IMR-90 (cell line): ENCODE data around the gene DYNLT2. TPM values are rescaled to one million over a fixed set of nuclear protein-coding genes. Genes with fewer than 3 reads are reported as not detected.
"Not testable (repeated sequence)": the region's sequence is repeated elsewhere in the genome, so short reads cannot be mapped to it uniquely, and the experiment has no call there.

Experiments
- ATAC-seq: fragments of 200-7000 bp; cut with Tn5 transposase; 2 replicates; pipeline ENCODE4 v1.9.1; 2020; ENCODE audit warnings: low read depth, mild to moderate bottlenecking, moderate library complexity
- BruUV-seq: library from RNA; stranded (reverse); fragments of 400-500 nt; replicated peaks from 2 replicates; lab custom pipeline; 2021; lab: Mats Ljungman, UMichigan
- CTCF ChIA-PET: fragments of 300-600 bp; formaldehyde crosslinking; extraction: SDS; loops from one replicate; lab custom pipeline; 2021; ENCODE audit warnings: antibody characterized with exemption; lab: Yijun Ruan, JAX
- POLR2A ChIA-PET: fragments of 300-600 bp; sonication (Branson Sonifier 250); formaldehyde crosslinking; loops from one replicate; lab custom pipeline; 2022; ENCODE audit warnings: antibody characterized with exemption; ENCODE audit not compliant: unreplicated experiment; lab: Charles Lee
- DNase-seq: peaks from one replicate; pipeline ENCODE4 v3.0.0; 2013
- H2AFZ ChIP-seq: replicated peaks from 2 replicates; pipeline ENCODE3; 2013; ENCODE audit warnings: low read length, mild to moderate bottlenecking; ENCODE audit not compliant: poor library complexity
- H2AK5ac ChIP-seq: 2 replicates; pipeline ENCODE4 v1.6.1; 2013; ENCODE audit warnings: low read depth, low read length, inconsistent platforms
- H2AK9ac ChIP-seq: replicated peaks from 2 replicates; pipeline ENCODE3; 2013; ENCODE audit warnings: mild to moderate bottlenecking, low read depth, low read length, moderate library complexity; ENCODE audit not compliant: poor library complexity
- H2BK120ac ChIP-seq: 2 replicates; pipeline ENCODE4 v1.6.1; 2013; ENCODE audit warnings: low read depth, low read length, inconsistent platforms
- H2BK15ac ChIP-seq: 3 replicates; pipeline ENCODE4 v1.6.1; 2013; ENCODE audit warnings: low read depth, low read length, inconsistent platforms
- H2BK20ac ChIP-seq: 2 replicates; pipeline ENCODE4 v1.6.1; 2013; ENCODE audit warnings: low read depth, mild to moderate bottlenecking, inconsistent platforms, low read length, moderate library complexity
- H2BK5ac ChIP-seq: 2 replicates; pipeline ENCODE4 v1.6.1; 2013; ENCODE audit warnings: mild to moderate bottlenecking, low read depth, low read length, inconsistent platforms; ENCODE audit not compliant: poor library complexity, severe bottlenecking
- H3K14ac ChIP-seq: replicated peaks from 2 replicates; pipeline ENCODE4 v1.6.1; 2013; ENCODE audit warnings: low read depth, low read length, inconsistent platforms
- H3K18ac ChIP-seq: 2 replicates; pipeline ENCODE4 v1.6.1; 2013; ENCODE audit warnings: low read depth, low read length, control low read depth
- H3K23ac ChIP-seq: 2 replicates; pipeline ENCODE4 v1.6.1; 2013; ENCODE audit warnings: low read depth, low read length, inconsistent platforms
- H3K27ac ChIP-seq: 2 replicates; pipeline ENCODE4 v1.5.1; 2013; ENCODE audit warnings: mild to moderate bottlenecking, control low read depth, low read length; ENCODE audit not compliant: insufficient read depth
- H3K27me3 ChIP-seq: 2 replicates; pipeline ENCODE4 v1.6.1; 2013; ENCODE audit warnings: low read length; ENCODE audit not compliant: control insufficient read depth, insufficient read depth
- H3K36me3 ChIP-seq: 2 replicates; pipeline ENCODE4 v1.6.1; 2013; ENCODE audit warnings: low read length, mixed read lengths; ENCODE audit not compliant: control insufficient read depth, insufficient read depth
- H3K4ac ChIP-seq: 2 replicates; pipeline ENCODE4 v1.6.1; 2013; ENCODE audit warnings: low read depth, low read length, inconsistent platforms
- H3K4me1 ChIP-seq: 2 replicates; pipeline ENCODE4 v1.6.1; 2013; ENCODE audit warnings: low read length, mixed read lengths; ENCODE audit not compliant: control insufficient read depth, insufficient read depth
- H3K4me2 ChIP-seq: 2 replicates; pipeline ENCODE4 v1.6.1; 2013; ENCODE audit warnings: low read depth, mild to moderate bottlenecking, control low read depth, low read length, moderate library complexity
- H3K4me3 ChIP-seq: 2 replicates; pipeline ENCODE4 v1.5.1; 2013; ENCODE audit warnings: low read depth, mild to moderate bottlenecking, control low read depth, low read length, moderate library complexity; ENCODE audit not compliant: insufficient read depth
- H3K56ac ChIP-seq: 2 replicates; pipeline ENCODE4 v1.6.1; 2013; ENCODE audit warnings: low read length, inconsistent platforms; ENCODE audit not compliant: insufficient read depth; ENCODE audit errors: extremely low read depth
- H3K79me1 ChIP-seq, 2 experiments: 2 replicates each; pipeline ENCODE4 v1.6.1; 2013; ENCODE audit warnings: low read length in 2 of 2, inconsistent platforms in 1 of 2, low read depth in 1 of 2
- H3K9ac ChIP-seq: 2 replicates; pipeline ENCODE4 v1.6.1; 2013; ENCODE audit warnings: low read depth, low read length, control low read depth
- H3K9me1 ChIP-seq: 2 replicates; pipeline ENCODE4 v1.6.1; 2013; ENCODE audit warnings: low read length, inconsistent platforms; ENCODE audit not compliant: insufficient read depth
- H3K9me3 ChIP-seq: 2 replicates; pipeline ENCODE4 v1.6.1; 2013; ENCODE audit warnings: low read length; ENCODE audit not compliant: control insufficient read depth, insufficient read depth
- H4K20me1 ChIP-seq: 2 replicates; pipeline ENCODE4 v1.6.1; 2013; ENCODE audit warnings: low read length, inconsistent platforms; ENCODE audit not compliant: insufficient read depth
- H4K5ac ChIP-seq: 2 replicates; pipeline ENCODE4 v1.6.1; 2013; ENCODE audit warnings: mild to moderate bottlenecking, low read depth, low read length, control low read depth
- H4K8ac ChIP-seq, 2 experiments: 2 replicates each; pipeline ENCODE4 v1.6.1; 2013; ENCODE audit warnings: low read depth in 2 of 2, low read length in 2 of 2, control low read depth in 1 of 2, inconsistent platforms in 1 of 2
- H4K91ac ChIP-seq: 2 replicates; pipeline ENCODE4 v1.6.1; 2013; ENCODE audit warnings: low read depth, low read length, inconsistent platforms; ENCODE audit not compliant: insufficient read depth
- CTCF ChIP-seq: conservative IDR thresholded peaks from 2 replicates; pipeline ENCODE4 v1.5.1; 2012; ENCODE audit warnings: mild to moderate bottlenecking, low read depth, low read length, improper control_type of control experiment
- RAD21 ChIP-seq: IDR thresholded peaks from 2 replicates; pipeline ENCODE4 v1.6.1; 2012; ENCODE audit warnings: low read length, improper control_type of control experiment
- WGBS, 2 experiments: methylation state at CpG; one replicate each; pipeline versions ENCODE4 v1.1.5 to v1.1.7; 2013; ENCODE audit warnings: missing lambda C conversion rate in 2 of 2; ENCODE audit not compliant: insufficient read length in 1 of 2; ENCODE audit errors: extremely low coverage in 2 of 2; 5-methylcytosine and 5-hydroxymethylcytosine counted together
- dilution Hi-C: fragments of 300-500 bp; cut with HindIII; formaldehyde crosslinking; loops from one replicate; pipeline ENCODE4 v1.14.3; 2018; ENCODE audit warnings: low sequenced_read_pairs; ENCODE audit not compliant: unreplicated experiment
- in situ Hi-C: fragments of 300-500 bp; cut with MboI; formaldehyde crosslinking; loops from 3 replicates; pipeline ENCODE4 v1.14.3; 2019; ENCODE audit warnings: low sequenced_read_pairs, inconsistent platforms, mixed read lengths
- intact Hi-C: fragments of 100-400 bp; cut with micrococcal nuclease; formaldehyde crosslinking; loops from 2 replicates; pipeline ENCODE4 v1.10.0; 2022
- polyA plus RNA-seq, 3 experiments: library from polyadenylated mRNA; depleted of rRNA; stranded (reverse); fragments of >200 nt; gene quantifications; 2 replicates each; pipeline ENCODE4 v1.2.3, GENCODE V29; 2012; ENCODE audit warnings: low replicate concordance in 1 of 3
- total RNA-seq: library from RNA; depleted of rRNA; stranded (reverse); fragments of >200 nt; gene quantifications from 2 replicates; pipeline ENCODE4 v1.2.3, GENCODE V29; 2012

DYNLT2 gene
- total and polyA plus RNA-seq, 2 of the 4 experiments (the other 2 are of a cell fraction), result 0.36 to 0.44 TPM

GRCh38 chr6:169697115-169697514 lies 54.3 kb downstream of the DYNLT2 start:
- DNase-seq, intact Hi-C loops, H3K4ac ChIP-seq, dilution Hi-C loops, H4K5ac ChIP-seq, H4K91ac ChIP-seq, H3K14ac ChIP-seq, ATAC-seq, POLR2A ChIA-PET, H3K4me1 ChIP-seq, H4K8ac ChIP-seq, in situ Hi-C loops, H3K9ac ChIP-seq, H3K23ac ChIP-seq, H4K20me1 ChIP-seq, H3K9me1 ChIP-seq, H2AK9ac ChIP-seq, H3K4me3 ChIP-seq, H3K27me3 ChIP-seq, H3K27ac ChIP-seq, H2BK15ac ChIP-seq, H2BK120ac ChIP-seq, H2BK20ac ChIP-seq, H2BK5ac ChIP-seq, H2AFZ ChIP-seq, H2AK5ac ChIP-seq, H3K9me3 ChIP-seq, BruUV-seq, CTCF ChIA-PET, H3K36me3 ChIP-seq, H3K18ac ChIP-seq, H3K4me2 ChIP-seq, H3K56ac ChIP-seq: not testable (repeated sequence)
- H3K79me1 ChIP-seq, result peaks cover 33 to 56% of the 10 kb centered on the region in 2 experiments
- TF ChIP-seq RAD21 (peak; percentile 38; the same call in 1 of the 2 replicates), CTCF (0 out of 2 replicates have a peak, but pooled peaks have one; percentile 28)
- no CpG with 5 or more reads among the region's 10 CpGs for WGBS, 2 experiments
